ENCODE measurements around the gene PPM1E.
A peak's percentile ranks its signal among the peaks of the same experiment; 100 is the strongest.
"Not testable (repeated sequence)": the region's sequence is repeated elsewhere in the genome, so short reads cannot be mapped to it uniquely, and the experiment has no call there.

Gene PPM1E

DNA sequence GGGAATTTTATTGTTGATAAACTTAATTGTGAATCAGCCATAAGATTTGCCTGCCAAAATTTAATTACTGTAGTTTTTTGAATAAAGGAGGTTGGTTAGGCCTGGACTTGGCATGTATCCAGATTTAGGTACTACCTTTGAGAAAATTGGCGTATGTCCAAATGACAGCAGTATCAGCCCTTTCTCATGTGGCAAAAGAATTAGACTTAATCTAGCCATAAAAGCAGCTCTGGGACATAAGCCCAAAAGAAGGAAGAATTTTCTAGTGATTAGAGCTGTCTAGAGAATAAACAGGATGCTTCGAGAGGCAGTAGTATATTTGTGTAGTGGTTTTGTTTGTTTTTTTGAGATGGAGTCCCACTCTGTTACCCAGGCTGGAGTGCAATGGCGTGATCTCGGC, 27.7 kb downstream of the PPM1E start:
- no peak for DNase-seq

DNA sequence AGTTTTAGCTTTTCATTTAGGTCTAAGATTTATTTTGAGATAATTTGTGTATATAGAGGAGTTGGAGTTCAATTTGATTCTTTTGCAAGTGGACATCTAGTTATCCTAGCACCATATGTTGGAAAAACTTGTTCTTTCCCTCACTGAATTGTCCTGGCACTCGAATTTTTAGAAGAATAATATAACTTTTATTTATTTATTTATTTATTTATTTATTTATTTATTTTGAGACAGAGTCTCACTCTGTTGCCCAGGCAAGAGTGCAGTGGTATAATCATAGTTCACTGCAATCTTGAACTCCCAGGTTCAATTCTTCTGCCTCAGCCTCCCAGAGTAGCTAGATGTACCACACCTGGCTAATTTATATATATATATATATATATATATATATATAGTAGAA, 29.4 kb downstream of the PPM1E start:
- no peak for DNase-seq

DNA sequence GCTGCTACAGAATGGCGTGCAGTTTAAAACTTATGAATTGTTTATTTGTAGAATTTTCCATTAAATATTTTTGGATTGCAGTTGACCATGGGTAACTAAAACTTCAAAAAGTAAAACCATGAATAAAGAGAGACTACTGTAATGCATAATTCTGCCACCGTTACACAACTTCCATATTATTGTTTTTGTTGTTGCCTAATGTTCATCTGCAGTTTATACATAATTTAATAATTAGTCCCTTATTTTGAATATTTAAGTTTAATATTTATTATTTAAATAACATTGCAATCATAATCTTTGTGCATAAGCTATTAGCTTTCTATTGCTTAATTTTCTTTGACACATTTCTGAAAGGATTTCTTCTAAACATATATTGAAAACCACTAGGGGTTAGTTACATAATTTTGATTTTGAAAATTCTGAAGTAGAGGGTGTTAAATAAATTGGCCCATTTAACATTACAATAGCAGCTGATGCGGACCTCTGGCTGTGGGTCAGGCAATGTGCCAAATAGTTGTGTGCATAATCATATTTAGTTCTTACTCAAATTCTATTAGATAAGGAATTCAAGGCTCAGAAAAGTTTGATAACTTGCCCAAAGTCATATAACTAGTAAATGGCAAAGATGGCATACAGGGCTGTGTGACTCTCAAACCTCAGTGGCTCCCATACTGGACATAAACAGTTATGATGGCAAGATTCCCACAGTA, 31.1 kb downstream of the PPM1E start:
- DNase-seq = no peak

DNA sequence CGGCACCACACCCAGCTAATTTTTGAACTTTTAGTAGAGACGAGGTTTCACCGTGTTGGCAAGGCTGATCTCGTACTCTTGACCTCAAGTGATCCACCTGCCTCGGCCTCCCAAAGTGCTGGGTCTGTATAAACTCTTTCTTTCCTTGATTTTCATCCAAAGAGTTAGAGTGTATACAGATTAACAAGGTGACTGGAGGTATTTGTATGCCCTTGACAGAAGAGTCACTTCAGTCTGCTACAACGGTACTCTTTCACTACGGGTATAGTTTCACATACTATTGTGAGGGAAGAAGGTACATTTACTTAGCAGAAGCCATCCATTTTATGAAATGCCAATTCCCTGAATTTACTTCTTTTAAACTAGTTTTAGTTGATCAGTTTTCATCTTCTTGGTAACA, 32.5 kb downstream of the PPM1E start:
- DNase-seq = no peak

DNA sequence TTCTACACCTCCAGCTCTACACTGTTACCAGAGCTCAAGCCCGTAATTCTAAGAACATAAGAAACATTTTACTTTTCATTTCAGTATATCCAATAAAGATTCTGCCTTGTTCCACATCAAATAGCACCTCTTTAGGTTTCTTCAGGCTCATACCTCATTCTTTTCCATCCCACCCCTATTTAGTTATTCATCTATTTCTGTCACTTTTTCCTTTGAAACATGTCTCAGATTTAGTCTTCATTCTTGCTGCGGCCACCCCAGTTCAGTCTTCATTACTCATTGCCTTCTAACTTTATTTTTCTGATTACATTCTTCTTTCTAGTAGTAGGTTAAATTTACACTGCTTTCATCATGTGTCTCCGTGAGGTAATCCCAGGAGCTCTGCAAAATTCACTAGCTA, 33.5 kb downstream of the PPM1E start:
- peak; percentile 17 for DNase-seq

DNA sequence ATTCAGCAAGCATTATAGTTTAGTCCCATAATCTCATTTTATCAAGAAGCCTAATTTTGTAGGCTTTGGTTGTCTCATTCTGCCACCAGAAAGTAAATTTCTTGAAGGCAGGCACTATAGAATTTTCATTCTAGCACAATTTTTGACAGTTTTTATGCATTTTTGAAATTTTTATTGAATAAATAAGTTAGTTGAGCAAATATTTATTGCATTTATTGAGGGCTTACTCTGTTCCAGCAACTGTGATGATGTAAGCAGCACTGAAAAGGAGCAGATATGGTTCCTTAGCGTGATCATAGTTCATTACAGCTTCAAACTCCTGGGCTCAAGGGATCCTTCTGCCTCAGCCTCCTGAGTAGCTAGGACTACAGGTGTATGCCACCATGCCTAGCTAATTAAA, 34.2 kb downstream of the PPM1E start:
- DNase-seq = no peak

DNA sequence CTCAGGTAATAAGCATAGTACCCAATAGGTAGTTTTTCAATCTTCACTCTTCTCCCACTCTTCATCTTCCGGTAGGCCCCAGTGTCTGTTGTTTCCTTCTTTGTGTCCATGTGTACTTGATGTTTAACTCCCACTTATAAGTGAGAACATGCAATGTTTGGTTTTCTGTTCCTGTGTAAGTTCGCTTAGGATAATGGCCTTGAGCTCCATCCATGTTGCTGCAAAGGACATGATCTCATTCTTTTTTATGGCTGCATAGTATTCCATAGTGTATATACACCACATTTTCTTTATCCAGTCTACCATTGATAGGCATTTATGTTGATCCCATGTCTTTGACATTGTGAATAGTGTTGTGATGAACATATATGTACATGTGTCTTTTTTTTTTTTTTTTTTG, 38.9 kb downstream of the PPM1E start:
- not testable (repeated sequence) for DNase-seq

DNA sequence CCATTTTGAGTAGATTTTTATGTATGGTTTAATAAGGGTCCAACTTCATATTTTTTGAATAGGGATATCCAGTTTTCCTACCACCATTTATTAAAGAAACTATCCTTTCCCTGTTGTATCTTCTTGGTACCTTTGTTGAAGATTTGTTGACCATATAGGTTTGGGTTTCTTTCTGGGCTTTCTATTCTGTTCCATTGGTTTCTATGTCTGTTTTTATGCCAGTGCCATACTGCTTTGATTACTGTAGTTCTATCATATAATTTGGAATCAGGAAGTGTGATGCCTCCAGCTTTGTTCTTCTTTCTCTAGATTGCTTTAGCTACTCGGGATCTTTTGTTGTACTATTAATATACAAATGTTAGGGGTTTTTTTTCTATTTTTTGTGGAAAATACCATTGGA, 46.5 kb downstream of the PPM1E start:
- no peak for DNase-seq

DNA sequence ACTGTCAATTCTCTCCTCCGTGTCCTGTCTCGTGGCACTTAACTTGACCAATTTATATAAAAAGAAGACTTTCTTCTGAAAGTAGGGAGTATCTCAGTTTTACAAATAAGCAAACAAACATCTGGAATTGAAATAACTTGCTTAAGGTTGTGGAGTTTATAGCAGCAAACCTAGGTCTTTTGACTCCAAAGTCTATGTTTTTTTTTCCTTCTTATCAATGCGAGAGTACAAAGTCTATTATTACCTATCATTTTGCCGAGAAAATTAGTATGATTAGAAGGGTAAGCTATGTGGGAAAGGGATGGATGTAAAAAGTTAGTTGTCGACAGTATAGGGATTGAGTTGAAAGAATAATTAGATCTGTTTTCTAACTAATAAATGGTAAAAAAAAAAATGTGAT, 50.4 kb downstream of the PPM1E start:
- DNase-seq = no peak

DNA sequence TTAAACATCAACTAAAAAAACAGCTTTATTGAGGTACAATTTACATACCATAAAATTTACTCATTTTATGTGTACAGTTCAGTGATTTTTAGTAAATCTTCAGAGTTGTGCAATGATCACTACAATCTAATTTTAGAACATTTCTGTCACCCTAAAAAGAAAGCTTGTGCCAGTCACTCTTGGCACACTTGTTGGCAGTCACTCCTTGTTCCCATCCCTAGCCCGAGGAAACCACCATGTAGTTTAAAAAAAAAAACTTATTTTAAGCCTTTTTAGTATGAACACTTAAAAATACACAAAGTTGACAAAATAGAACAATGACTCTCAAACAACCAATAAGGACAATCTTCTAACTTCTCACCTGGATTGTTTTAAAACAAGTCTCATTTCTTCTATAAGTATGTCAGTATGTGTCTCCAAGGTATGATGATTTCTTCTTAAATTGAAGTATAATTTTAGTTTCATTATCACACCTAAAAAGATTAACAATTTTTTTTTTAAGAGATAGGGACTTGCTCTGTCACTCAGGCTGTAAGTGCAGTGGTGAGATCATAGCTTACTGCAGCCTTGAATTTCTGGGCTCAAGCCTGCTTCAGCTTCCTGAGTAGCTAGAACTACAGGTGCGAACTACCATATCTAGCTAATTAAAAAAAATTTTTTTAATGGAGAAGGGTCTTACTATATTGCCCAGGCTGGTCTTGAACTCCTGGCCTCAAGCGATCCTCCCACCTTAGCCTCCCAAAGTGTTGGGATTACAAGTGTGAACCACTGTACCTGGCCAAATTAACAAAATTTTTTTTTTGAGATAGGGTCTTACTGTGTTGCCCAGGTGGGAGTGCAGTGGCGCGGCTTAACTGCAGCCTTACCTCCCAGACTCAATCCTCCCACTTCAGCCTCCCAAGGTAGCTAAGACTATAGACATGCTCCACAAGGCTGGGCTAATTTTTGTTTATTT, 53.2 kb downstream of the PPM1E start:
- DNase-seq = no peak

DNA sequence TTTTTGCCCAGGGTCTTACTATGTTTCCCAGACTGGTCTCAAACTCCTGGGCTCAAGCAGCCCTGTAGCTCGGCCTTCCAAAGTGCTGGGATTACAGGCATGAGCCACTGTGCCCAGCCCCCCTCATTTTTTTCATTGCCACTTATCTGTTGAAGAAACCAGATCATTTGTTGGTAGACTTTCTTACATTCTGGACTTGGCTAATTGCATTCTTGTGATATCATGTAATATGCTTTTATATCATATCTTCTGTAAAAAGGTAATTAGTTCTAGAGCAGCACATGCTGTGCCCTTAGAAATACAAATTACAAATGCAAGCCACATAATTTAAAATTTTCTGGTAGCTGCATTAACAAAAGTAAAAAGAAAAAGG, 53.9 kb downstream of the PPM1E start:
- no peak for DNase-seq

DNA sequence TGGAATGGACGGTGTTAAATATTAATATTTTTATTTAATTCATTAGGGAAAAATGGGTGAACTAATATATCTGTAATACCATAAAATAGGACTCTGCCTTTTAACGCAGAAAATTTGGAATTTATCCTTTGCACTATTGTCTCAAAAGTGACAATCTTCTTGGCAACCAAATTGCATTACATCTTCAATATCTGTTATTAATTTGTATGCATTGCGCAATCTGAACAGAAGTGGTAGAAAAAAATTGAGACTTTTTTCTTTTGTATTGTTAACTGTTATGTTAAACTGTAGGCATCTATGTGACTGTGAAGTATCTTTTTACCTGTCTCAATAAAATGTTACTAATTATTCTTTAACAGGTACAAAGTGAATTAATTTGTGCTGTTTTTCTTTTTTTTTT, 55.6 kb downstream of the PPM1E start:
- no peak for DNase-seq

DNA sequence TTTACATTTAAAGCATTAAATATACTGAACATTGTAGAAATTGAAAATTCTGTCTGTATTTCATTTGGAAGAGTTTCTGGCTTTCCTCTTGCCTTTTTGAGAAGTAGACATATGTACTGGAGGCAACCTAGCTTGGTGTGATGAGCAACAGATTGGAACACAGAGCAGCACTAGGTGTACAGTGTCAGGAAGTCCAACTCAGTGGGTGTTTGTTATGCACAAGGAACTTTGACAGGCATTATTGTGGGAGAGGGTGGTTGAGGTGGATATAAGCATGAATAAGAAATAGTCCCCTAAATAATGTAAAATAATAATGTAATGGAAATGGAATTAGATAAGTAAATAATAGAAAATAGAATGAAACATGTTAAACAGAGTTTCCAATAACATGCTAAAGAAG, 58.1 kb downstream of the PPM1E start:
- DNase-seq = no peak

DNA sequence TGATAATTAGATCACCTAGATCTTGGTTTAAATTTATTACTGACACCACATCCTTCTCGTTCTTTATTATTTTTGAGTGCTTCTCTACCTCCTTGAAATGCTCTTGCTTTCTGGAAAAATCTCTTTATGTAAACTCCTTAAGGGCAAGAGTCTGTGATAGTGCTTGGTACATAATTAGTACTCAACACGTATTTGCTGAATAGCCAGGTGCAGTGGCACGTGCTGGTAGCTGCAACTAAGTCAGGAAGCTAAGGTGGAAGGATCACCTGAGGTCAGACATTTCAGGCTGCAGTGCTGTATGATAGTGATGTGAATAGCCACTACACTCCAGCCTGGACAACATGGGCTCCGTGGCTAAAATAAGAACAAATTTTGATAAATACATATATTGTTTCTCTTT, 63.0 kb downstream of the PPM1E start:
- no peak for DNase-seq

DNA sequence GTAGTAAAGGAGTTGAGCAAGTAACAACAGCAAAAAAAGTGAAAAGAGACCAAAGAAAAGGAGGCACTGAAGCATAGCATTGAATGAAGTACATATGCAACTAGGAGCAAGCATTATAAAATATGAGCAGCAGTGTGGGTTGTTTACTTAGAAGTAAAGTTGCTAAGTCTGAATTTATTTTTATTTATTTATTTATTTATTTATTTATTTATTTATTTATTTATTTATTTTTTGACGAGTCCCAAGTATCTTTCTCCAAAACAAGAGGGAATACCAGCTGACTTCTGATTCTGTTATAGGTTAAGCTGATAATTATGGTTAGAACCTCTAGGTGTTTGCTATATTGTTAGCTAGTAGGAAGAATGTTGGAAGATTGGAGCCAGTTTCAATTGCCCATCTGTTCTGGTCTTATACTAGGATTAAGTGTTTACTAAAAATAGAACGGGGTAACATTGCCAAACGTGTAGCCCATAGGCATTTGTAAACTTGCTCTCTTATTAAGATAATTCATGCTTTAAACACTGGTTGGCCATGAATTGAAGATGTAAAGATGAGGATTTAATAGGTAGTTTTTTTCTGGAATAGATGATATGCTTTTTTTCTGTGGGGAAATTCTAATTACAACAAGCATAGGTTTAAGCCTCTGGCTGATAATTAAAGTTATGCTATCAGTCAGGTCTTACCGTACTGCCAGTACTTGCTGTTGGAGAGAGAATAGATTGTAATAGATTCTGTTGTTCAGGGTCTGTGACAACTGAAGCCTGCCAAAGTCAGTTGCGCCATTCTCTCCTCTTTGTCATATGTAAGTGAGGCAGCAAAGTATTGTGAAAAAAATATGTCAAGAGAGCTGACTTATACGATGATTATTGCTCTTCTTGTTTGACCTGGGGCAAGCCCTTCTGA, 66.7 kb downstream of the PPM1E start:
- no peak for DNase-seq

DNA sequence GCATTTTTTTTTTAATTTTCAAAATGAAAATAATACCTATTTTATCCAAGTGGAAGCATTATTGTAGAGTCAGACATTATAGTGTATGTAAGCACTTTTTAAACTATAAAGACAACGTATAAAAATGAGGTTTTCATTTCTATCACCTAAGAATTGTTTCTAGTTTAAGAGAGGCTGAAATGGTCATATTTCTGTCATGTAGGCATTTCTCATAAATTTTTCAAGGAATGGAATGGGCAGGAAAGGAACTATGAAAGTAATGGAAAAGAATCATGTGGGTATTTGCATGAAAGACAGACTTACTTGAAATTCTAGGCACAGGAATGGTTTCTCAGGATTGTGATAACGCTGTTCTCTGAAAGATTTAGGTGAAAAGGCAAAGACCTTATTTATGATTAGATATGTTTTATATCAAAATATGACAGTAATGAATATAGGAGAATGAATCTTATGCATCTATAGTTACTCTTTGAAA, 67.4 kb downstream of the PPM1E start:
- DNase-seq = no peak

DNA sequence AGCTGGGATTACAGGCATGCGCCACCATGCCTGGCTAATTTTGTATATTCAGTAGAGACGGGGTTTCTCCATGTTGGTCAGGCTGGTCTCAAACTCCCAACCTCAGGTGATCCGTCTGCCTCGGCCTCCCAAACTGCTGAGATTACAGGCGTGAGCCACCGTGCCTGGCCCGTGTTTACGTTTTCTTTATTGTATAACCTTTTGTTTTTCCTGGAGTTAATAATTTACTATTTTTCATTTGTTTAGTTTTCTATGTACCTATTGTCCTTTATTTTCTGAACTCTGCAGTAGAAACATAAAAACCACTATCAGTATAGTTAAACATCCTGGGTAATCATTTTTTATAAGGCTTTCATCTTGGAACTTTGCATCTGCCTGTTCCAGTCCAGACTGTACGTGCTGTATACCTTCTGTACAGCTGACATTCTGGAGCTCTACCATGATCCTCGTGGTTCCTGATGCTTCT, 73.6 kb downstream of the PPM1E start:
- DNase-seq = no peak

DNA sequence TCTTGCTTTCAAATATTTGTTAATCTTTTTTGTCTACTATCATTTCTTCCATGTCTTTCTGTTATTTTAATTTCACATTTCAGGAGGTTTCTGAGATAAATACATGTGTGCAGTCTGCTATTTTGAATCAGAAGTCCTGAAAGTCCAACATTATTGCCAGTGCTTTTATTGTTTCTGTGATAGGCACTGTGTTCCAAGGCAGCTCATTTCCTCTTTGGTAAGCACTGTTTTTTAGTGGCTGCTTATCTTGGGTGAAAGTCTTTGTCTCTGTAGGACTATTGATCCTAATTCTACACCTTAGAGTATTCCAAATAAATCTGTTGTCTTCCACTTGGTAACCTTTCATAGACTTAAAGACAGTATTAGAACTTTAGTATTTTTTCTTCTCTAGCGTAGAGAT, 76.1 kb downstream of the PPM1E start:
- no peak for DNase-seq

DNA sequence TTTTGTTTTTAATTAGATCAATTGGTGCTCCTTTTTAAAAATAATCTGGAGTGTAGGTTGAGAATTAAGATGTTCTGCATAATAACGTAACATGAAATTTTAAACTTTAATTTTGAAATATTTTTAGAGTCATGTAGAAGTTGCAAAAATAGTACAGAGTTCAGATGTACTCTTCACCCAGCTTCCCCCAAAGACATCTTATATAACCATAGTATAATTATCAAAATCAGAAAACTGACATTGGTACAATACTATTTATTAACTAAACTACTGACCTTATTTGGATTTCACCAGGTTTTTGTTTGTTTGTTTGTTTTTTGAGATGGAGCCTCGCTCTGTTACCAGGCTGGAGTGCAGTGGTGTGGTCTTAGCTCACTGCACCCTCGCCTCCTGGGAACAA, 76.9 kb downstream of the PPM1E start:
- no peak for DNase-seq

DNA sequence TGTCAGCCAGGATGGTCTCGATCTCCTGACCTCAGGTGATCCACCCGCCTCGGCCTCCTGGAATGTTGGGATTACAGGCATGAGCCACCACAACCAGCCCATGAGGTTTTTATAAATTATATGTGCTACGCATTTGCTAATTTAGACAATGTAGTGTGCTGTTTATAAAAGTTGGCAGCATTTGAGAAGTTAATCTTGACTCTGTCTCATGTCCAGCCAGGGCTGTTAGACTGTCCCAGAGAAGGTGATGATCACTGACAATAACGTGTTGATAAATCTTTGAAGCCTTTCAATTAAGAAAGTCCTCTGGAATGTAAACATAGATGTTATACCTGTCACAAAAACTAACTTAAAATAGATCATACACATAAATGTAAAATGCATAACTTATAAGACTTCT, 82.0 kb downstream of the PPM1E start:
- DNase-seq = no peak

DNA sequence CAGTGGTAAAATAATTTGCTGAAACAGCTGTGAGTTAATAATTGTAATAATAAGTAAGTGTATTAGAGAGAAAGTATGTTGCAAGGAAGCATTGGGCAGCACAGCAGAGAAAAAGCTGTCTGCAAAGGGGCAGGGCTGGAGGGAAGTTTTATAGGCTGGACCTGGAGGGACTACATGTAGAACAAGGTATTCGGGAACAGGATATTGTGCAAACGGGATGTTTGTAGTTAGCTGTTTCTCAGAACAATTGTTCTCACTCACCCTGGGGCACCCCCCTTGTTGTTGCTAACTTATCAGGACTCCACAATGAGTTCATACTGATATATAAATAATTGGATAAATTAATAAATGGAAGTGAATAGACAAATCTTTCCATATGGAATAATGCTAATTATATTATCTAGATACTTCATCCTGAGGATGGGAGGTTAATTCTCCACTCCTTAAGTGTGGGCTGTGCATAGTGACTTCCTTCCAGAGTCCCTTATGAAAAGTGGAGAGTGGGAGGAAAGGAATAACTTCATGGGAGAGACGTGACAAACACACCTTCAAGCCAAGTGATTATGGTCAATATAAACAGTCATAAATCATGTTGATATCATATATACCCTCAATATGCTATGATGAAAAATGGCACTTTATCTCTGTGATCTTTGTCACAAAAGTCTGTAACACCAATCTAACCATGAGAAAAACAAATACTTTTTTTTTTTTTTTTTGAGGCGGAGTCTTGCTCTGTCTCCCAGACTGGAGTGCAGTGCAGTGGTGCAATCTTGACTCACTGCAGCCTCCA, 85.4 kb downstream of the PPM1E start:
- DNase-seq = no peak

DNA sequence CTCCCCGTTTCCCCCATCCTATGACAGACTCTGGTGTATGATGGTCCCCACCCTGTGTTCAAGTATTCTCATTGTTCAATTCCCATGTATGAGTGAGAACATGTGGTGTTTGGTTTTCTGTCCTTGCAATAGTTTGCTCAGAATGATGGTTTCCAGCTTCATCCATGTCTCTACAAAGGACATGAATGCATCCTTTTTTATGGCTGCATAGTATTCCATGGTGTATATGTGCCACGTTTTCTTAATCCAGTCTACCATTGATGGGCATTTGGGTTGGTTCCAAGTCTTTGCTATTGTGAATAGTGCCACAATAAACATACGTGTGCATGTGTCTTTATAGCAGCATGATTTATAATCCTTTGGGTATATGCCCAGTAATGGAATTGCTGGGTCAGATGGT, 90.8 kb downstream of the PPM1E start:
- not testable (repeated sequence) for DNase-seq

Data from activated CD4-positive, alpha-beta T cell treated with anti-CD3 and anti-CD28 coated beads, Interleukin-10, Interleukin-2, amounts not matched to agents 100 ng/mL and 50 ng/mL, durations not matched to agents 16 hours and 8 hours (primary cell).